Stimulated activated CD8-positive, alpha-beta memory T cell treated with anti-CD3 and anti-CD28 coated beads, Interleukin-15, amount 100 ng/mL, for 24 hours (primary cell): ENCODE results near the gene SMPDL3B.

Experiments used
- DNase-seq: peaks from one replicate; pipeline ENCODE4 v3.0.0-alpha.2; 2020; ENCODE audit warnings: low read depth

The SMPDL3B gene

DNA sequence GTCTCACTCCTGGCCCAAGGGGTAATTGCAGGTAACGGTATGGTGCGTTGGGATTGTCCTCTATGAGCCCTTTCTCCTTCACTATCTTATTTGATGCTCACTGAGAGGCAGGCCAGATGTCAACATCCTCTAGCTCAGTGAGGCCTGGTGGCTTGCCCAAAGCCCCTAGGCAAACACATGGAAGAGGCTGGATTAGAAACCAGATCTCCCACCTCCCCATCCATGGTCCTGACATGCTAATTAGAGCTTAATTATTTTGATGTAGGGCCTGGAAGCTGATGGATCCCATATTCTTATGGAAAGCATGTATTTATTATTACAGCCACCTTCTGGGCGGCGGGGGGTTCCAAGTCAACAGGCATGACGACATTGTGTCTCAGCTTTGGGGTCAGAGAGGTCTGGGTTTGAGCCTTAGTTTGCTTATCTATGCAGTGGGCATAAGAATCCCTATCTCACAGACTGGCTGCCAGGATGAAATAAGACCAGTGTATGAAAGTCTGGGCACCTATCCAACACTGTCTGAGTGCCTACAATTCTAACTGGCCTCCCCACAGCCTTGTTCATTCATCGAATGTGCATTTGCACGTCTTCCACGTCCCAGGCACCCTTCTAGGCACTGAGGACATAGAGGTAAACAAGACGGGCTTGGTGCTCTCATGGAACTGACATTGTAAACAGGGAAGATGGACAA is 6.2 kb downstream of the SMPDL3B start:
- DNase-seq: no peak

DNA sequence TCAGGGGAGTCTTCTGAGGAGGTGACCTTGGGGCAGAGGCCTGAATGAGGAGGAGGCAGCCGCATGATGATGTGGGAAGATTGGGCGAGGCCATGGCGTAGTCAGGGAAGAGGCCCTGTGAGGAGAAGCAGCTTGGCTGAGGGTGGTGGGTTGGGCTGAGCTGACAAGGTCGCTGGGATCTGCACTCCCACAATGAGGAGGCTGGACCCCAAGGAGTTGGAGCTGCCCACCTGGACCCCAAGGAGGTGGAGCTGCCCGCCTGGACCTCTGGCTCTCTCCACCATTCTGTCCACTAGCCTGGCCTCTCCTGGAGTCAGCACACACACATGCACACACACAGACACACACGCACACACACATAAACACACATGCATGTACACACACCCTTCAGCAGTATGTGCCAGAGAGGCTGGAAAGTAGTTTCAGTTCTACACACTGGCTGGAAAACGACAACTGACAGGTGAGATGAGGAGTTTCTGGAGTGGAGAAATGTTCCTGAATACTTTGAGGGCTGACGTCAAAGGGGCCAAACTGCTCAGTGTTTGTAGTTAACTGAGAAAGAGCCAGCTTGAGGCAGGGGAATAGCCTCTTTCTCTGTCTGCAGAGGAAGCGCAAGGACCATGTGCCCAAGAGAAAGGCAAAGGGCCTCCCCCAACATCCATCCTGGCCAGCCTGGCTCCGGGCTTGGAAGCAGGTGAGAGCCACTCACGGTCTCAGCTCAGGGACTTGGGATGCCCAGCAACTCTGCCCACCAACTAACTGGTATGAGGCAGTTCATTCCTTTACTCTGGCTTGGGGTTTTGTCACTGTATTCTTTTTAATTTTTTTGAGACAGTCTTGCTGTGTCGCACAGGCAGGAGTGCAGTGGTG is 7.1 kb downstream of the SMPDL3B start:
- DNase-seq: no peak

DNA sequence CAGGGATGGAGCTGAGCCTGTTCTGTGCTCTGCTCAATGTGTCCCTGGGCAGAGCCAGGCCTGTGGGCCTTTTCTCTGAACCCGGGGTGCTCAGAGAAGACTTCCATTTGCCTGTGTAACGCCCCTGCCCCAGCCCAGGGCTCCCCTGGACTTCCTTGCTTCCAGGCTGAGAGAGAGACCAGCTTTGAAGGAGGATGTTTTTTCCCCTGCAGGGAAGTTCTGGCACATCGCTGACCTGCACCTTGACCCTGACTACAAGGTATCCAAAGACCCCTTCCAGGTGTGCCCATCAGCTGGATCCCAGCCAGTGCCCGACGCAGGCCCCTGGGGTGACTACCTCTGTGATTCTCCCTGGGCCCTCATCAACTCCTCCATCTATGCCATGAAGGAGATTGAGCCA is 10.2 kb downstream of the SMPDL3B start:
- no peak for DNase-seq

GRCh38 chr1:27949027-27949426 is 14.2 kb downstream of the SMPDL3B start:
- no peak for DNase-seq

DNA sequence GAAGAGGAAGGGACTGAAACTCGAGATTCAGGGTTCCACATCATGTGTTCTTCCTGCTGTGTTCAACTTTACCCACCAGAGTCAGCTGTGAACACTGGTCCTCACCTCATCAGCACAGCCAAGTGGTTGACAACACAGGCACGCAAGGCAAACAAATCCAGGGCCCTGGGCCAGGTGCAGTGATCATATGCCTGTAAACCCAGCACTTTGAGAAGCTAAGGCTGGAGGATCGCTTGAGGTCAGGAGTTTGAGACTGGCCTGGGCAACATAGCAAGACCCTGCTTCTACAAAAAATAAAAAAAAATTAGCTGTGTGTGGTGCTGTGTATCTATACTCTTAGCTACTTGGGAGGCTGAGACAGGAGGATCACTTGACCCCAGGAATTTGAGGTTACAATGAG is 16.6 kb downstream of the SMPDL3B start:
- no peak for DNase-seq

- DNase-seq: no peak
Measured at GRCh38 chr1:27952147-27952546, 17.3 kb downstream of the SMPDL3B start.

GRCh38 chr1:27954186-27954585 is 19.4 kb downstream of the SMPDL3B start:
- DNase-seq: no peak

- DNase-seq: no peak
Measured at GRCh38 chr1:27955076-27955475, 20.3 kb downstream of the SMPDL3B start.

DNA sequence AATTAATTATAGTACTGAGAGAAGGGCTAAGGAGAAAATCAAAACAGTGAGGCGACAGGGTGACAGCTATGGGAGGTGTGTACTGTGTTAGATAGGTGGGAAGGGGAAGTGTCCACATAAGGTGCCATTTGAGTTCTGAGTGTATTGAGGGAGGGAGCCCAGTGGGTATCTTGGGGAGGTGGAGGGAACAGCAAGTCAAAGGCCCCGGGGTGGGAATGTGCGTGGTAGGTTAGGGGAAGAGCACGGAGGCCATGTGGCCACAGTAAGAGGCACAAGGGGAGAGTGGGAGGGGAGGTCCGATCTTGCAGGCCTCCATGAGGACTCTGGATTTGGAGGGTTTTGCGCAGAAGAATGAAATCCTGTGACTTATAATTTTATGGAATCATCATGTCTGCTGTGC is 22.0 kb downstream of the SMPDL3B start:
- no peak for DNase-seq

DNA sequence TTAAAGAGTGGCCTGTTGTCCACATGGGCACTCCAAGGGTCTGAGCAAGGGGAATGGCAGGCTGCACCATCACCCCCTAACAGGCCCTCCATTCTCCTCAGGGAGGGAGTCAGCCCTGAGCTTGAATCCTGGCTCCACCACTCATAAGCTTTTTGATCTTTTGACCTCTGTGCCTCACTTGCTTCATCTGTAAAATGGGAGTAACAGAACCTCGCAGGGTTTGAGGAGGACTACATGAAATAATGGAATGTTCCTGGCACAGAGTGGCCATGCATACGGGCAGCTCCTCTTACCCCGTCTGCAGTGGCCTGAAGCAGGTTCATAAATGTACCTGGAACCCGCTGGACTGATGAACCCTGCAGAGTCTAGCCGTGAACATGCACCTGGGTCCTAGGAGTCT is 22.9 kb downstream of the SMPDL3B start:
- DNase-seq: no peak

DNA sequence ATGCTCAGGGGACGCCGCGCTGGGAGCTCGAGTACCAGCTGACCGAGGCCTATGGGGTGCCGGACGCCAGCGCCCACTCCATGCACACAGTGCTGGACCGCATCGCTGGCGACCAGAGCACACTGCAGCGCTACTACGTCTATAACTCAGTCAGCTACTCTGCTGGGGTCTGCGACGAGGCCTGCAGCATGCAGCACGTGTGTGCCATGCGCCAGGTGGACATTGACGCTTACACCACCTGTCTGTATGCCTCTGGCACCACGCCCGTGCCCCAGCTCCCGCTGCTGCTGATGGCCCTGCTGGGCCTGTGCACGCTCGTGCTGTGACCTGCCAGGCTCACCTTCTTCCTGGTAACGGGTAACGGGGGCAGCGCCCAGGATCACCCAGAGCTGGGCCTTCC is 23.7 kb downstream of the SMPDL3B start:
- no peak for DNase-seq

GRCh38 chr1:27959792-27960603 is 25.2 kb downstream of the SMPDL3B start, which contains the start of gene XKR8:
XKR8 (plus strand) TSS chr1:27959973; CDS start chr1:27960070, 97 bp downstream.
- DNase-seq: peak; percentile 63

DNA sequence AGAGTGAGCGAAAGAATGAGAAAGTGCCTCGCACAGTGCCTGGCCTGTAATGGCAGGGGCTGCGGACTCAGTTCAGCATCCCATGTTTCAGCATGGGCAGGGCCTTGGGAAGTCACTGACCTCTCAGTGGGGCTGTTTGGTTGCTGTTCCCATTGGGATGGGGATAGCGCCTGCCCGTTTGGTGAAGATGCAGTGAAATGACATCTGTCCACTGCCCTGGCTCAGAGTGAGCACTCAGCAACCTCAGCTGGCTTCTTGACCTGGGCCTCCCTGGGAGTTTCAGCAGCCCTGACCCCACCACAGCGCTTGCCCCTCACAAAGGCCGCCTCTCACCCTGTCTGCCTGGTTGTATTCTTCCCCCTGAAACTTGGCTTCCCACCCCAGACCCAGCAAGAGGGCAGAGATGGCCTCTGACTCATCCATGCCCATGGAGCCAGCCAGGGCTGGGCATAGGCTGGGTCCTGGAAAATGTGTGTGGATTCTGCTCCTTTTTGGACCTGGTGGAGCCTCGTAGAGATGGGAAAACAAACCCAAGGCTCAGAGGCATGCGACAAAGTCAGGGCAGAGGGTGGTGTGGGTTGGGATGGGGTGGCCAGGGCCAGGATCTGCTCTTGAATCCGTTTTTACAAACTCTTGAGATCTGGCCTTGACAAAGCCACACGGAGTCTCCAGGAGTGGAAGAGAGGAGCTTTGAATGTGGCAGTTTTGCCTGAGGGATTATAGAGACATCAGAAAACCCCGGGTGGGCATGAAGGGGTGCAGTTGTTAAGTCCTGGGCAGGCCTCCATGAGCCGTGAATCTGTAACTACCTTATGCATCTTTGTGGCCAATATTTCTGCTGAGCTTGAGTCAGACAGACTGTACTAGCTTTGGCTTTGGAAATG is 26.2 kb downstream of the SMPDL3B start:
- DNase-seq: no peak

- DNase-seq: no peak
Measured at GRCh38 chr1:27961646-27962221, 26.9 kb downstream of the SMPDL3B start.

- DNase-seq: no peak
Measured at GRCh38 chr1:27963393-27963792, 28.6 kb downstream of the SMPDL3B start.

GRCh38 chr1:27966402-27967105 is 31.8 kb downstream of the SMPDL3B start:
- no peak for DNase-seq

DNA sequence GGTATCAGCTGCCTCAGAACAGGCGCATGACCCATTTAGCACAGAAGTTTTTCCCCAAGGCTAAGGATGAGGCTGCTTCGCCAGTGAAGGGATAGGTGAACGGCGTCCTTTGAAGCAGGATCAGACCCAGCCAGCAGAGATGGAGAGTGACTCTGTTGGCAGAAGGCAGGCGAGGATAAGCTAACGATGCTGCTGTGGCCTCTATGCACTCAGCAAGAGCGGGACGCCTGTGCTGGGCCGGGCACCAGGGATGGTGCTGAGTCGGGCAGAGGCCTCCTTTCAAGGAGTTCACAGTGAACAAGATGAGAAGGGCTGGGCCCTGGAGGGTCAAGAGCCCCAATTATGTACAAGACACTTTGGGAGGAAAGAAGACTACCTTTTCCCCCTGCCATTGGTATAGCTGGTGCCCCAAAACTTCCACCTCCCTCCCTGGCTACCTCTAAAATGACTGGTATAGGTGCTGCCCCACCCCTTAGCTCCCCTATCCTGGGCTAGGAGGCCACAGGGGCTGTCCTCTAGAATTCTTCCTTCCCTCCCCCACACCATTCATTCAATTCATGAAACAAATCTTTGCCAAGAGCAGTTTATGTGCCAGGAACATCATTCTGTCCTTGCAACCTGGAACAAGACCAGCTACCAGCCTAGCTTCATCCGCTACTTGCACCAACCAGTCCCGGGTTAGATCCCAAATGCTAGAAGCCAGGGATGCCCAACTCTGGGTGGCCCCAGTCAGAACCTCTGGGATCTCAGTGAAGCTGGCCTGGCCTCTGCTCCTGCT is 32.5 kb downstream of the SMPDL3B start:
- DNase-seq: no peak

DNA sequence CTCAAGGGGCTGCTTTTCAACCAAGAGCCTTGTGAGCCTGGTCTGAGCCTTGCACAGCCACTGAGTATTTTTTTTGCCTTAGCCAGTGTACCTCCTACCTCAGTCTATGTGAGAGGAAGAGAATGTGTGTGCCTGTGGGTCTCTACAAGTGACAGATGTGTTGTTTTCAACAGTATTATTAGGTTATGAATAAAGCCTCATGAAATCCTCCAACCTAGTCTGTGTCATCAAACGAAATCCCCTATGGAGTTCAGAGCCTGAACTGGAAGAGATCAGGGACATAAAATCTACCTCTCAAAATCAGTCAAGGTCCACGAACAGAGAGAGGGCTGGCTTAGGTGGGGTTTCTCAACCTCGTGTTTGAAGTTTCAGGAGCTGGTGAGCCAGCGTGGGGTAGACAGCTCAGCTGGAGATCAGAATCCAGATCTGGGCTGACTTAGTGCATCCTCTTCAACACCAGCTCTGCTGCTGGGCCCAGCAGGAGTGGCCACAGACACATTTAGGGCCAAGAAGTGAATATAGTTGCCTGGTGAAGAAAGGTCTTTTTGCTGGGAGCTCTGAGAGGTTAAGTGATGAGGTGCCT is 33.2 kb downstream of the SMPDL3B start:
- no peak for DNase-seq

- no peak for DNase-seq
Measured at GRCh38 chr1:27968692-27969091, 33.9 kb downstream of the SMPDL3B start.
